AML-193 (cell line): Measurements from ENCODE around the gene KIF19.

Experiments
- DNase-seq, 2 experiments: peaks; one replicate each; lab custom pipeline; 2025; lab: John Stamatoyannopoulos, UW

The KIF19 gene

GRCh38 chr17:74340470-74341023 lies 14.5 kb downstream of the KIF19 start:
- DNase-seq: no peak

GRCh38 chr17:74342224-74342623 lies 16.2 kb downstream of the KIF19 start:
- no peak for DNase-seq

GRCh38 chr17:74343121-74343520 lies 17.1 kb downstream of the KIF19 start:
- DNase-seq: no peak

- DNase-seq: no peak
Measured at GRCh38 chr17:74343526-74344284, 17.7 kb downstream of the KIF19 start.

GRCh38 chr17:74344658-74345057 lies 18.6 kb downstream of the KIF19 start:
- DNase-seq: no peak

- no peak for DNase-seq
Measured at GRCh38 chr17:74345433-74346241, 19.6 kb downstream of the KIF19 start.

GRCh38 chr17:74347646-74348045 lies 21.6 kb downstream of the KIF19 start:
- DNase-seq: no peak

- no peak for DNase-seq
Measured at GRCh38 chr17:74349120-74349519, 23.1 kb downstream of the KIF19 start.

GRCh38 chr17:74350486-74350885 lies 24.5 kb downstream of the KIF19 start:
- no peak for DNase-seq

GRCh38 chr17:74351552-74352210 lies 25.7 kb downstream of the KIF19 start:
- no peak for DNase-seq

GRCh38 chr17:74353446-74354060 lies 27.5 kb downstream of the KIF19 start:
- no peak for DNase-seq

GRCh38 chr17:74354123-74354522 lies 28.1 kb downstream of the KIF19 start:
- DNase-seq: peak; percentile 75 to 78

GRCh38 chr17:74354561-74354960 lies 28.5 kb downstream of the KIF19 start:
- no peak for DNase-seq

GRCh38 chr17:74355065-74355464 lies 29.0 kb downstream of the KIF19 start:
- DNase-seq: no peak

- DNase-seq: no peak
Measured at GRCh38 chr17:74356646-74357465, 30.8 kb downstream of the KIF19 start.

GRCh38 chr17:74357466-74357809 lies 31.4 kb downstream of the KIF19 start:
- DNase-seq: no peak

- DNase-seq: no peak
Measured at GRCh38 chr17:74358697-74359096, 32.7 kb downstream of the KIF19 start.

GRCh38 chr17:74359916-74360315 lies 33.9 kb downstream of the KIF19 start:
- no peak for DNase-seq

- no peak for DNase-seq
Measured at GRCh38 chr17:74360899-74361229, 34.8 kb downstream of the KIF19 start.

- no peak for DNase-seq
Measured at GRCh38 chr17:74361230-74362068, 35.4 kb downstream of the KIF19 start, which contains the start of gene BTBD17. TSS of gene BTBD17 (minus strand) at chr17:74361868. CDS start at chr17:74361819, 49 bp downstream.
